ENCODE measurements around the gene MAPK8IP2.
"Not testable (repeated sequence)": the region's sequence is repeated elsewhere in the genome, so short reads cannot be mapped to it uniquely, and the experiment has no call there.

DNA sequence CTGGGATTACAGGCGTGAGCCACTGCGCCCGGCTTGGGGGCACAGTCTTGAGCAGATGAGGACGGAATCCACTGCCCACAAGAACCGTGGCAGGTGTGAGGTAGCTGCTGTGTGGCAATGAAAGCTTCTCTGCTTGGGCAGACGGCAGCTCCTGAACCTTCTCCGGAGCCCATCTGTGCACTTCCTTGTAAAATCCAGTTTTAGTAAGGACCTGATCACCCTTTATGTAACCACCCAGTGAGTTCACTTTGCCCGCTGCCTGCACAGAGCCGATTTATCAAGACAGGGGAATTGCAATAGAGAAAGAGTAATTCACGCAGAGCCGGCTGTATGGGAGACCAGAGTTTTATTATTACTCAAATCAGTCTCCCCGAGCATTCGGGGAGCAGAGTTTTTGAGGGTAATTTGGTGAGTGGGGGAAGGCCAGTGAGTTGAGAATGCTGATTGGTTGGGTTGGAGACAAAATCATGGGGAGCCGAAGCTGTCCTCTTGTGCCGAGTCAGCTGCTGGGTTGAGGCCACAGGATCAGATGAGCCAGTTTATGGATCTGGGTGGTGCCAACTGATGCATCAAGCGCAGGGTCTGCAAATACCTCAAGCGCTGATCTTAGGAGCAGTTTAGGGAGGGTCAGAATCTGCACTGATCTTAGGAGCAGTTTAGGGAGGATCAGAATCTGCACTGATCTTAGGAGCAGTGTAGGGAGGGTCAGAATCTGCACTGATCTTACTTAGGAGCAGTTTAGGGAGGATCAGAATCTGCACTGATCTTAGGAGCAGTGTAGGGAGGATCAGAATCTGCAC is 42.6 kb downstream of the MAPK8IP2 start:
- TF ChIP-seq, protein P1, sequence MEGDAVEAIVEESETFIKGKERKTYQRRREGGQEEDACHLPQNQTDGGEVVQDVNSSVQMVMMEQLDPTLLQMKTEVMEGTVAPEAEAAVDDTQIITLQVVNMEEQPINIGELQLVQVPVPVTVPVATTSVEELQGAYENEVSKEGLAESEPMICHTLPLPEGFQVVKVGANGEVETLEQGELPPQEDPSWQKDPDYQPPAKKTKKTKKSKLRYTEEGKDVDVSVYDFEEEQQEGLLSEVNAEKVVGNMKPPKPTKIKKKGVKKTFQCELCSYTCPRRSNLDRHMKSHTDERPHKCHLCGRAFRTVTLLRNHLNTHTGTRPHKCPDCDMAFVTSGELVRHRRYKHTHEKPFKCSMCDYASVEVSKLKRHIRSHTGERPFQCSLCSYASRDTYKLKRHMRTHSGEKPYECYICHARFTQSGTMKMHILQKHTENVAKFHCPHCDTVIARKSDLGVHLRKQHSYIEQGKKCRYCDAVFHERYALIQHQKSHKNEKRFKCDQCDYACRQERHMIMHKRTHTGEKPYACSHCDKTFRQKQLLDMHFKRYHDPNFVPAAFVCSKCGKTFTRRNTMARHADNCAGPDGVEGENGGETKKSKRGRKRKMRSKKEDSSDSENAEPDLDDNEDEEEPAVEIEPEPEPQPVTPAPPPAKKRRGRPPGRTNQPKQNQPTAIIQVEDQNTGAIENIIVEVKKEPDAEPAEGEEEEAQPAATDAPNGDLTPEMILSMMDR (IDR thresholded peaks at IDR 0.05), result not testable (repeated sequence)
- not testable (repeated sequence) for TF ChIP-seq POLR2A (IDR thresholded peaks at IDR 0.05)
